Tibial artery (tissue), 4 donors: Measurements from ENCODE around the gene HNRNPH2.

Source experiments
- DNase-seq, 2 donors: peaks; one replicate each; pipeline ENCODE4 v3.0.0-alpha.2; 2019
- H3K27ac ChIP-seq, 2 donors: fragments of 200-600 bp; sonication (generic) in 1 of 2; 1 replicate in 1 of 2; 2 replicates in 1 of 2; pipeline ENCODE4 v1.5.1; 2018 to 2019; ENCODE audit warnings: mild to moderate bottlenecking in 1 of 2
- H3K27me3 ChIP-seq, 2 donors: fragments of 200-600 bp; sonication (generic) in 1 of 2; one replicate each; pipeline versions ENCODE4 v1.5.1 to v1.6.0; 2016 to 2019
- H3K36me3 ChIP-seq, 3 donors: fragments of 200-600 bp; sonication (generic) in 2 of 3; one replicate each; pipeline ENCODE4 v1.5.1; 2016 to 2019; ENCODE audit warnings: mild to moderate bottlenecking in 2 of 3
- H3K4me1 ChIP-seq, 4 donors: fragments of 200-600 bp; sonication (generic) in 2 of 4; 1 replicate in 3 of 4; 2 replicates in 1 of 4; pipeline ENCODE4 v1.5.1; 2016 to 2019
- H3K4me3 ChIP-seq, 2 donors: fragments of 200-600 bp; sonication (generic) in 1 of 2; 1 replicate in 1 of 2; 2 replicates in 1 of 2; pipeline ENCODE4 v1.5.1; 2018 to 2019; ENCODE audit warnings: mild to moderate bottlenecking in 2 of 2
- H3K9me3 ChIP-seq, 3 donors: fragments of 200-600 bp; sonication (generic) in 1 of 3; one replicate each; pipeline ENCODE4 v1.5.1; 2016 to 2019
- CTCF ChIP-seq, 2 experiments: fragments of 200-600 bp in 1 of 2; fragments of 450-650 bp in 1 of 2; IDR thresholded peaks; one replicate each; pipeline ENCODE4 v1.5.1; 2017 to 2019; ENCODE audit warnings: antibody characterized with exemption in 2 of 2, mild to moderate bottlenecking in 1 of 2, moderate library complexity in 1 of 2
- intact Hi-C: fragments of 100-400 bp; cut with DNase I; formaldehyde crosslinking; loops from one replicate; pipeline ENCODE4 v1.15.0; 2023; ENCODE audit warnings: low total_unique reads

The HNRNPH2 gene

DNA sequence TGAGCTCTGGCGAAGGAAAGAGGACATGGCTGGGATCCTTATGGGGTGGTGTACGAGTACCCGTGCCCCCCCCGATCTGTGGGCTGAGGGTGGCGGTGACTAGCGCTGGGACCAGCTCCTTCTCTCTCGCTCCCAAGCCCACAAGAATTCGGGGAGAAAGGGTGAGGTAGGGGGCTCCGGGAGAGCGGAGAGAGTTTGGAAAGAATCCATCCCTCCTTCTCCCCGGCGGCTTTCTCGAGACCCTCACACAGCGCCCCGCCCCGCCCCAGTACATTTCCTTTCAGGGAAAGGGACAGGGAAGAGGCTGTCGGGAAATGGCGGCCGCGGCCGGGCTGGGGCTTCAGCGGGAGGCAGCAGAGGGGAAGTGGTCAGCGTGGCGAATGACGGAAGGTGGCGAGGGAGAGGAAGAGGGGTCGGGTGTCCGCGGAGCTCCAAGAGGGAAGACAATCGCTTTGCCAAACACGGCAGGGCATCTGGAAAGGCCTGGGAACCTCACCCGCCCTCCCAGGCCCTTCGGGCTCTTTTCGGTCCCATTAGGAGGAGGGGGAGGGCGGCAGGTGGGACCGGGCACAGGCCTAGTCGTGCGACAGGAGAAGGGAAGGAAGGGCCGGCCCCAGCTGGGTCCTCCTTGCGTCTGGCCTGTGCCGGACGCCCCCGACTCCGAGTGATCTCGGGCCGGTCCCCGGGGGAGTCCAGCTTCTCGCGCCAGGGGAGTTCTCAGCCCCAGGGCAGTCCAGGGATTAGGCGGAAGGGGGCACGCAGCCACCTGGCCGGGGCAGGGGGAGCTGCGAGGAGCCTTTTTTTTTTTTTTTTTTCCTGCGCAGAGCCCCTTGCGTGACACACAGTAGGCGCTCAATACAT, 10.2 kb downstream of the HNRNPH2 start:
- TF ChIP-seq CTCF (IDR thresholded peaks at IDR 0.05): no peak
- Histone ChIP-seq H3K4me1 (peaks cover 0 to 27% (median 6%) of the 10 kb centered on the region in 4 donors), H3K4me3 (peak overlapping the region; percentile 68), H3K27me3 (no peaks in the 10 kb centered on the region), H3K36me3 (peaks cover 0 to under 1% (median 0%) of the 10 kb centered on the region in 3 donors), H3K9me3 (no peaks in the 10 kb centered on the region), H3K27ac (peak overlapping the region; percentile 95 to 97)
- intact Hi-C loops: loop anchor here (5.0 kb wide), 1 partner anchor 379 kb away; no protein-coding TSS in a partner anchor
- DNase-seq: peak; percentile 53 to 78

GRCh38 chrX:101419489-101419888, 11.5 kb downstream of the HNRNPH2 start:
- TF ChIP-seq CTCF (IDR thresholded peaks at IDR 0.05): no peak
- Histone ChIP-seq H3K9me3 (no peaks in the 10 kb centered on the region), H3K36me3 (peaks cover 0 to 7% (median 6%) of the 10 kb centered on the region in 3 donors), H3K27ac (peak overlapping the region; percentile 95 to 97), H3K4me1 (peaks cover 0 to 26% (median 6%) of the 10 kb centered on the region in 4 donors), H3K4me3 (no peak overlapping the region), H3K27me3 (no peaks in the 10 kb centered on the region)
- no peak for DNase-seq
- intact Hi-C loops: loop anchor here (5.0 kb wide), 1 partner anchor 378 kb away; no protein-coding TSS in a partner anchor

DNA sequence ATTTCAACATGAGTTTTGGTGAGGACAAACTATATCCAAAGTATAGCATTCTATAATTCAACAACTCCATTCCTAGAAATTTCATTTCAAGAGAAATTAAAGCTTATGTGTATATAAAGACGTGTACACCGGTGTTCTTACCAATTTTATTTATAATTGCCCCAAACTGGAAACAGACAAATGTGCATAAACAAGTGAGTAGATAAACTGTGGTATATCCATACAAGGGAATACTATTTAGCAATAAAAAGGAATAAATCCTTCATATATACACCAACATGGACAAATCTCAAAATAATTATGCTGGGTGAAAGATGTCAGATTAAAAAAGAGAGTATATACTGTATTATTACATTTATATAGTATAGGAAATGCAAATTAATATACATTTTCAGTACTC, 19.9 kb downstream of the HNRNPH2 start:
- Histone ChIP-seq H3K9me3 (peaks cover 0 to 12% (median 0%) of the 10 kb centered on the region in 3 donors), H3K4me1 (no peaks in the 10 kb centered on the region), H3K27me3 (no peaks in the 10 kb centered on the region), H3K27ac (no peak overlapping the region), H3K4me3 (no peak overlapping the region), H3K36me3 (peaks cover 11 to 31% (median 16%) of the 10 kb centered on the region in 3 donors)
- TF ChIP-seq CTCF (IDR thresholded peaks at IDR 0.05): no peak
- intact Hi-C loops: no loop called here
- DNase-seq: no peak

DNA sequence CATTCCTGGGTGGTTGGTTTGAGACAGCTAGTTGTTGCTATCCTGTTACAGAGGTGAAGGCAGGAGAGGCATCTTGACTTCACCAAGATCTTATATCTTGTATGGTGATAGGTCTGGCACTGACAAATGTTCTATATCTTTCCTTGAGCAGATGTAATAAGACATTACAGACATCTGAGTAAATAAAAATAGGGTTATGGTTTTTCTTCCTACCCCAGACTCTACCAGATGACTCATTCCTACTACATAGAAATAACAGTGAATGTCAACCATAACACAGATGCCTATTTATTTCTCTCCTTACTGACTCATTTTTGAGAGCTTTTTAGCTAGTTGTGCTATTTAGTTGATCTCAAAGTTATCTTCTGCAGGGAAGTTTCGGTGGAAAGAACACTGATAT, 21.9 kb downstream of the HNRNPH2 start:
- no peak for DNase-seq
- TF ChIP-seq CTCF (IDR thresholded peaks at IDR 0.05): no peak
- Histone ChIP-seq H3K27me3 (no peaks in the 10 kb centered on the region), H3K4me1 (no peaks in the 10 kb centered on the region), H3K27ac (no peak overlapping the region), H3K36me3 (peaks cover 11 to 19% (median 11%) of the 10 kb centered on the region in 3 donors), H3K4me3 (no peak overlapping the region), H3K9me3 (peaks cover 0 to 12% (median 0%) of the 10 kb centered on the region in 3 donors)
- intact Hi-C loops: no loop called here

- no peak for TF ChIP-seq CTCF (IDR thresholded peaks at IDR 0.05)
- H3K36me3 ChIP-seq: peaks cover 11 to 13% (median 11%) of the 10 kb centered on the region in 3 donors
- H3K27me3 ChIP-seq: no peaks in the 10 kb centered on the region
- peaks cover 0 to 12% (median 0%) of the 10 kb centered on the region in 3 donors for H3K9me3 ChIP-seq
- no peak for DNase-seq
- intact Hi-C loops: no loop called here
- H3K4me3 ChIP-seq: no peak overlapping the region
- H3K4me1 ChIP-seq: no peaks in the 10 kb centered on the region
- H3K27ac ChIP-seq: no peak overlapping the region
Observed at GRCh38 chrX:101430457-101431078, 22.5 kb downstream of the HNRNPH2 start.
